CD4-positive, alpha-beta T cell treated with Interleukin-4 for 4 hours (primary cell): ENCODE measurements around the gene ADCY4.
A peak's percentile ranks its signal among the peaks of the same experiment; 100 is the strongest.

ENCODE experiments used
- DNase-seq: peaks from one replicate; pipeline ENCODE4 v3.0.0-alpha.2; 2020

The ADCY4 gene

GRCh38 chr14:24314377-24315193 is 20.3 kb downstream of the ADCY4 start:
- DNase-seq = no peak

DNA sequence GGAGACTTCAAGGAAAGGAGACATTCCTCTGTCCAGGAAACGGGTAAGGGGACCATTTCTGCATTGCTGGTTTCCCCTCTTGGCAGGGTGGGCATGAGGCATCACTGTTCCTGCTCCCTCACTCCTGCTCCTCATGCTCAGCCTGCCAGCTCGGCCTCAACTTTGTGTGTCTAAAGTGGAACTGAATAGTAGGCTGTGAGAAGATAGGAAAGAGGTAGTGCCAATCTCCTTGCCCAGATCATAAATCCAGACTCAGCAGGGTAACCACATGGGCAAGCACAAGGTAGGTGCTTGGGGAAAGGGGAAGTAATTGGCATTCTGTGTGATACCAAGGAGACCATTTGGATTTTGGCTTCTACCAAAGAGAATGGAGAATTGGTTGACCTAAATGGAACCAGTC is 21.0 kb downstream of the ADCY4 start:
- no peak for DNase-seq

- peak; percentile 56 for DNase-seq
Measured at GRCh38 chr14:24312736-24313507, 21.9 kb downstream of the ADCY4 start.

GRCh38 chr14:24311837-24312615 is 22.8 kb downstream of the ADCY4 start:
- peak; percentile 35 for DNase-seq

DNA sequence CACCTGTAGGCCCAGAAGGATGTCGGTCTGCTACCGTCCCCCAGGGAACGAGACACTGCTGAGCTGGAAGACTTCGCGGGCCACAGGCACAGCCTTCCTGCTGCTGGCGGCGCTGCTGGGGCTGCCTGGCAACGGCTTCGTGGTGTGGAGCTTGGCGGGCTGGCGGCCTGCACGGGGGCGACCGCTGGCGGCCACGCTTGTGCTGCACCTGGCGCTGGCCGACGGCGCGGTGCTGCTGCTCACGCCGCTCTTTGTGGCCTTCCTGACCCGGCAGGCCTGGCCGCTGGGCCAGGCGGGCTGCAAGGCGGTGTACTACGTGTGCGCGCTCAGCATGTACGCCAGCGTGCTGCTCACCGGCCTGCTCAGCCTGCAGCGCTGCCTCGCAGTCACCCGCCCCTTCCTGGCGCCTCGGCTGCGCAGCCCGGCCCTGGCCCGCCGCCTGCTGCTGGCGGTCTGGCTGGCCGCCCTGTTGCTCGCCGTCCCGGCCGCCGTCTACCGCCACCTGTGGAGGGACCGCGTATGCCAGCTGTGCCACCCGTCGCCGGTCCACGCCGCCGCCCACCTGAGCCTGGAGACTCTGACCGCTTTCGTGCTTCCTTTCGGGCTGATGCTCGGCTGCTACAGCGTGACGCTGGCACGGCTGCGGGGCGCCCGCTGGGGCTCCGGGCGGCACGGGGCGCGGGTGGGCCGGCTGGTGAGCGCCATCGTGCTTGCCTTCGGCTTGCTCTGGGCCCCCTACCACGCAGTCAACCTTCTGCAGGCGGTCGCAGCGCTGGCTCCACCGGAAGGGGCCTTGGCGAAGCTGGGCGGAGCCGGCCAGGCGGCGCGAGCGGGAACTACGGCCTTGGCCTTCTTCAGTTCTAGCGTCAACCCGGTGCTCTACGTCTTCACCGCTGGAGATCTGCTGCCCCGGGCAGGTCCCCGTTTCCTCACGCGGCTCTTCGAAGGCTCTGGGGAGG is 23.9 kb downstream of the ADCY4 start, which contains the start of gene LTB4R:
Gene LTB4R, plus strand, starts transcription at position 857 of the 959 bp plus-strand sequence. CDS start 4,150 bp downstream, outside the sequence.
- peak; percentile 66 for DNase-seq

DNA sequence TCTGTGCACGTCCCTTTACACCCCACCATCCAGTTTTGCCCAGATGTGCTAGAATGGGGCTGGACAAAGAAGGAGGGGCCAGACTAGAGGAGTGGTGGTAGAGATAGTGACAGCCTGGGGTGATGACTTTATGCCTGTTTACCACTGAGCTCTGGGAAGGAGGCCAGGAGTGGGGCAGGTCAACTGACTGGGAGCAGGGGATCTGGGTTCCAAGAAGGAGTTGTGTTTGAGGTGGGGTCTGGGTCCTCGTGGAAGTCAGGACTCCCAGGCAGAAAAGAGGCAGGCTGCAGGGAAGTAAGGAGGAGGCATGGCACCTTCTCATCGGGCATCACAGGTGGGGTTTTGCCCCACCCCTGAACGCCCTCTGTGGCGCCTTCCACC is 24.6 kb downstream of the ADCY4 start:
- DNase-seq = no peak

- no peak for DNase-seq
Measured at GRCh38 chr14:24309538-24310264, 25.2 kb downstream of the ADCY4 start, which contains the start of gene LTB4R2. Gene LTB4R2 (plus strand): TSS chr14:24310140. CDS start chr14:24310665, 525 bp downstream.

DNA sequence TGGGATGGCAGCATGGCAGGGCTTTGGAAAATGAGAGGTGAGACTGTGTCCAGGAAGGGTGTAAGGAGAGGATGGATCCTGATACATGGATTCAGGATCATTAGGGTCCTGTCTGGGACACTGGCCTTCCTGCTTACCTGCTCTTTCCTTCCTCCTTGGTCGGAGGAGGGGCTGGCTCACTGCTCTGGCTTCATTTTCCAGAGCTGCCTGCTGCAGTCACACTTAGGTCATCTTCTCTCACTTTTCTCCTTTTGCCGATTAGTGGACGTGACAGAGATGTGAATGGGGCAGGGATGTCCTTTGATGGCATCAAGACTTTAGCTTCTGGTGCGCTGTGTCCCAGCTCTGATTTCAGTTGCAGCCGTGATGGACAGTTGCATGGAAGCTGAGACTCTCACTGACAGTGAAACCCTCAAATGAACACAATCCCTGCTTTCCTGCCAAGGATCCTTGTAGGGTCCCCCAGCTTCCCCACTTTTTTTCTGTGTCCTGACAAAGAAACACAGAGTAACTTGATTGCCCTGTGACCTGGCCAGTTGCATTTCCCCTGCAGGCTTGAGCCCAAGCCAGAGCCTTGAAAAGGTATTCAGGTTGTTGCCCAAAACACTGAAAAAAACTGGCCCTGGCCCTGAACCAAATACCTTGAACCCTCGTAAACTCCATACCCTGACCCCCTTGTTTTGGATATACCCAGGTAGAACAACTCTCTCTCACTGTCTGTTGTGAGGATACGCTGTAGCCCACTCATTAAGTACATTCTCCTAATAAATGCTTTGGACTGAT is 26.3 kb downstream of the ADCY4 start:
- no peak for DNase-seq

DNA sequence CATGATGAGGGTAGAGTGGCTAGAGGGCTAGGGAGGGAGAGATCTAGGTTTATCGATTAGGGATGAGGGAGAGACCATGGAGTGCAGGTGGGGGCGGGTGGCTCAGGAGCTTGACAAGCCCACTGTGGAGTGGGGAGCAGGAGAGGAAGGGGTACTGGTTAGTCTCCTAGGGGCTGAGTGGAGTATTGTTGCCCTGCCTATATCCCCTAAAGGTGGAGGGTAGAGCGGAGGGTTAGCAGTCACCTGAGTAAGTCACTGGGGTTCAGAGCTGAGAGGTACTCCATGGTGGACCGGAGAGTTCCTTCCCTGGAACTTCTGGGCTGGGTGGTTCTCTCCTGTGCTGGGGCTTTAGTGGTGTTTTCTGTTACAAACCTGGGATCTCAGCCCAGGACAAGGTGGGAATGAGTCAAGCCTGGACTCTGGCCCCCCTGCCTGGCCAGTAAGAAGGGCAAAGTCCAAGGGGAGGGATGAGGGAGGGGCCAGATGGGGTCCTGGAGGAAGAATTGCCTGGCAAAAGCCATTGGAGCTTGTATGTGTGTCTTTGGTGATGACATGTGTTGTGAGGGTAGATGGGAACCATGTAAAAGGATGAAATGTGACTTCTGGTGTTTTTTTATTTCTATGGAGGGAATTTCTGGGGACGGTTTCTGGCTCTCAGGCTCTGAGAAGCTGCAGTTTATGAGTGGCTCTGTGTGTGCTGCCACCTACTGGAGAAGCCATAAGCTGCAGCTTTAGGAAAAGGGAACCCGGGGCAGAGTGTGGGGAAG is 27.1 kb downstream of the ADCY4 start, which contains the start of gene CIDEB:
Gene CIDEB, minus strand, starts transcription at position 403 of the 767 bp plus-strand sequence. Its CDS starts 119 bp downstream, at position 284.
- peak; percentile 72 for DNase-seq

DNA sequence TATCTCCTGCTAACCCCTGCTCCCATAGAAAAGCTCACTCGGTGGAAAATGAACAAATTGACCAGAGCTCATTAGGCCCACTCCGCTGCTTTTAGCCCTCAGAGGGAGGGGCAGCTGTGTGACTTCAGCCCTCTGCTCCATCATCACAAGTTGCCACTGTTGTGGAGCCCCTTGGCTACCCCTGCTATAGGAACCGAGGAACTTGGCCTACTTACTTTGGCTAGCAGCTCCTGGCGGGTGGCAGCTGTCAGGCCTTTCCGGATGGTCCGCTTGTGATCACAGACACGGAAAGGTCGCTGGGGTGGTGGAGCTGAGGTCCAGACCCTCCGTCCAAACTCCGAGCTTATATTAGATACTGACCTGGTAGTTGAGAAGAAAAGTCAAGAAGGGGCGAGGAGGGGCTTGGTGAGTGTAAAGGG is 27.7 kb downstream of the ADCY4 start:
- DNase-seq = no peak

- DNase-seq = no peak
Measured at GRCh38 chr14:24304019-24304387, 30.9 kb downstream of the ADCY4 start.

DNA sequence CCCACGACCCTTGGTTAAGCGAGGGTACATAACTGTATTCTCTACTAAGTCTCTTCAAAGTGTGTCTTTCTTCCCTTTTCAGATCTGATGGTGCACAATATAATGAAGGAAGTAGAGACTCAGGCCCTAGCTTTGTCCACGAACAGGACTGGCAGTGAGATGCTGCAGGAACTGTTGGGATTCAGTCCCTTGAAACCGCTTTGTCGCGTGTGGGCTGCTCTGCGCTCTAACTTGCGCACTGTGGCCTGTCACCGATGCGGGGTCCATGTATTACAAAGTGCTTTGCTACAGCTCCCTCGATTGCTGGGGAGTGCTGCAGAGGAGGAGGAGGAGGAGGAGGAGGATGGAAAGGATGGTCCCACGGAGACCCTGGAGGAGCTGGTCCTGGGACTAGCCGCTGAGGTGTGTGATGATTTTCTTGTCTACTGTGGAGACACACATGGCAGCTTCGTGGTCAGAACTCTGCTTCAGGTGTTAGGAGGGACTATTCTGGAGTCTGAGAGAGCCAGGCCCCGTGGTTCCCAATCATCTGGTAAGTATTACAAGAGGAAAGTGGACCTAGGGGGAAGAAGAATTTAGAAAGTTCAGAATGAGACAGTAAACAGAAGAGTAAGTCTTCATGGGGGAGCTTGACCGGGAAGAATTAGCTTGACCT is 34.4 kb downstream of the ADCY4 start:
- DNase-seq = no peak

DNA sequence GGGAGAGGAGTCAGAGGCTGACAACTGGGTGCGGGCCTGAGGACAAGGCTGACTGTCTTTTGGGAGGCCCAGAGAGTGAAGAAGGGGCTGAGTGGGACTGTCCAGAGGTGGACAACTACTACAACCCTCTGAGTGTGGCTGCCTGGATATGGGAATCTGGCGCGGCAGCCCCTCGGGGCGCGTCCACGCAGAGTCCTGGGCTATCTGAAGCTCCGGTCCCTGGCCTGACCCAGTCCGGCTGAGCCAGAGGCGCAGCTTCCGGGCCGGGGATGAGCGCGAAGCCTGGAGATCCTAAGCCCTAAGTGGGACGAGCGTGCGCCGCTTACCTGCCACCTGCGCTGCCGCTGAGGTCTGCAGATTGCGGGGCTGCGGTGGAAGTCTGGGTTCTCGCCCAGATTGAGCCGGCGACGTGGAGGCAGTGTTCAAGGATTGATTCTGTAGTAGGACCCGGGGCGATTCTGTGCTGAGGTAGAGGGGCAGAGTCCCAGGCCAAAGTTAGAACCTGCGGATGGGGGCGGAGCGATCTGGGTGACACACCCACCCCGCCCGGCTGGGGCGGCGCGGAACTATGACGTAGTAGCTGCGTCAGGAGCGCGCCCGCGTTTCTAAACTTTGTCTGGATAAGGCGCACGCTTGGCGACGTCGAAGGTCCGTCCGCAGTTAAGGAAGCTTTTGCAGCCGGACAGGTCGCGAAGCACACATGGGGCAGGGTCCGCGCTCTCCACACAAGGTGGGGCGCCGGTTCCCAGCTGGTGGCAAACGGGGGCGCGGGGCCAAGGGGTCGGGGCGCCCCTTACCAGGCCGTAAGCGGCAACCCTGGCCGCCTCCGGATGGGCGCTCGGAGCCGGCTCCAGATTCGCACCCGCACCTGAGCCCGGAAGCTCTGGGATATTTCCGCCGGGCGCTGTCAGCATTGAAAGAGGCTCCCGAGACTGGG is 35.3 kb downstream of the ADCY4 start, which contains the start of the genes DHRS1 and NOP9:
Gene DHRS1, minus strand, starts transcription at position 526 of the 937 bp plus-strand sequence. CDS start 674 bp downstream, outside the sequence.
Gene NOP9, plus strand, starts transcription at position 596 of the 937 bp plus-strand sequence. Its CDS starts 105 bp downstream, at position 701.
- peak; percentile 86 for DNase-seq

- DNase-seq = no peak
Measured at GRCh38 chr14:24298892-24299254, 36.0 kb downstream of the ADCY4 start.

GRCh38 chr14:24297190-24297964 is 37.5 kb downstream of the ADCY4 start:
- no peak for DNase-seq

DNA sequence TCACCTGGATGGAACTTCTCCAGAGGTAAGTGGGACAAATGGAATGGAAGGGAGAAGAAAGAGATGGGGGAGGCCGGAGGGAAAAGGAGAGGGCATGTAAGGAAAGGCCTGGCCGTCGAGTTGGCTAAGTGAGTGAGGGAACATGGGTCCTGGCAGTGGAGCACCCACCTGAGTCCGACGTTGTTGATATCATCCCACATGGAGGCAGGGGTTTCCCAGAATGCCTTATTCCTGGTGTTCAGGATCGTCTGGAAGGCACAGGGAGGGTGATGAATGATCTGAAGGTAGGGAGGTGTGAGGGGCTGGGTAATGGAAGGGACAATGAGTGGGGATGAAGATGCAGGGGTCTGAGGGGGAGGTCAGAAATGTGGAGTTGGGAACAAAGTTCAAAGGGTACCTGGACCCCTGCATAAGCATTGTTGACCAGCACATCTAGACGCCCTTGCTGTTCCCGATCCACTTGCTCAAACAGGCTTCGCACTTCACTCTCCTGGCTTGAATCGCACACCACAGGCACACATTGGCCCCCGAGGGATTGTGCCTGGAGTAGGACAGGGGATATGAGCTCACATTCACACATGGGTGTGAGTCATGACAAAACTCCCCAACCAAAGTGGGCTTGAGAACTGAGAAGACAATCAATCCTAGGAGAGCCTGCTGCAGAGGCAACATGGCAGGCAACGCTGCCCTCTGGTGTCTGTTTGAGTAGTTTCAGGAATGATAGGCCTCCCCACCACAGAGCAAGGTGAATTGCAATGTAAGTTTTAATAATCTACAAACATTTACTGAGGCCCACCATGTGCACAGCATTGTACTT is 38.3 kb downstream of the ADCY4 start:
- DNase-seq = peak; percentile 87
